ENCODE data around the gene GLMN.

Gene GLMN, protein sequence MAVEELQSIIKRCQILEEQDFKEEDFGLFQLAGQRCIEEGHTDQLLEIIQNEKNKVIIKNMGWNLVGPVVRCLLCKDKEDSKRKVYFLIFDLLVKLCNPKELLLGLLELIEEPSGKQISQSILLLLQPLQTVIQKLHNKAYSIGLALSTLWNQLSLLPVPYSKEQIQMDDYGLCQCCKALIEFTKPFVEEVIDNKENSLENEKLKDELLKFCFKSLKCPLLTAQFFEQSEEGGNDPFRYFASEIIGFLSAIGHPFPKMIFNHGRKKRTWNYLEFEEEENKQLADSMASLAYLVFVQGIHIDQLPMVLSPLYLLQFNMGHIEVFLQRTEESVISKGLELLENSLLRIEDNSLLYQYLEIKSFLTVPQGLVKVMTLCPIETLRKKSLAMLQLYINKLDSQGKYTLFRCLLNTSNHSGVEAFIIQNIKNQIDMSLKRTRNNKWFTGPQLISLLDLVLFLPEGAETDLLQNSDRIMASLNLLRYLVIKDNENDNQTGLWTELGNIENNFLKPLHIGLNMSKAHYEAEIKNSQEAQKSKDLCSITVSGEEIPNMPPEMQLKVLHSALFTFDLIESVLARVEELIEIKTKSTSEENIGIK

DNA sequence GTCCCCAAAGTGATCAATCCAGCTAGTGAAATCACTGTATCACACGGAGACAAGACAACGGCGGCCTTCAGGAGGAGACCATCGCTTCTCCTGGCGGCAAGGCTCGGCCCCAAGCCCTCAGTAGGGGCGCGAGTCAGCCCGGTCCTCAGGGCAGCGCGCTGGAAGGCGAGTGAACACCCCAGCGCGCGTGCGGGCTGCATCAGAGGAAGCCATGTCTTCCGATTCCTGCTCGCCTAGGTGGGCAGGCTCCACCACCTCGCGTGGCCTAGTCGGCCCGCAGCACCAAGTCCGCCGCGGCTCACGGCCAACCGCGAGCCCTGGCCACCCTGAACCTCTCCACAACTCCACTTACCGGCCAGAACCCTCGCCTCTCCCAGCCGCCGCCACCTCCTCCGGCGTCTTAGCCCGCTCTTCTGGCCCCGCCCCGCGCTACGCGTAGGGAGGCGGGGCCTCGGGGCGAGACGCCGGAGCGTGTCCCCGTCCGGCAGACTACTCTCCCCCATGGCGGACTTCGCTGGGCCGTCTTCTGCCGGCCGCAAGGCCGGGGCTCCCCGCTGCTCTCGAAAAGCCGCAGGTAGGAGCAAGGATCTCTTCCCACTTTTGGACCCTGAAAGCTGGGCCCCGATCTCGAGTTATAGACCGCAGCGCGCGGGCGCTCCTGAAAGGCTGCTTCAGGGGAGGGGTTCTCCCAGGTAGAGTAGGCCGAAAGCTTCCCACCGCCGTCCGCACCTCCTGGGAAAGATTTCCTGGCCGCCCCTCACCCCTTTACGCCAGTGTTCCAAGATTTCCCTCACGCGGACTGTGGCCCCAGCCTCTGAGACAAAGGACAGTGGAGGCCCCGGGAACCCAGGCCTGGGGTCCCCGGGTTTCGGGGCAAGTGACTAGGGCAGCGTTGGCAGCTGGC is at the start of gene GLMN, which contains the start of gene RPAP2:
Gene GLMN, minus strand, starts transcription at position 415 of the 904 bp plus-strand sequence. CDS start 988 bp downstream, outside the sequence.
Gene RPAP2, plus strand, starts transcription at position 487 of the 904 bp plus-strand sequence. Its CDS starts 15 bp downstream, at position 502.
- peak; percentile 26 to 67 (median 38) for DNase-seq

DNA sequence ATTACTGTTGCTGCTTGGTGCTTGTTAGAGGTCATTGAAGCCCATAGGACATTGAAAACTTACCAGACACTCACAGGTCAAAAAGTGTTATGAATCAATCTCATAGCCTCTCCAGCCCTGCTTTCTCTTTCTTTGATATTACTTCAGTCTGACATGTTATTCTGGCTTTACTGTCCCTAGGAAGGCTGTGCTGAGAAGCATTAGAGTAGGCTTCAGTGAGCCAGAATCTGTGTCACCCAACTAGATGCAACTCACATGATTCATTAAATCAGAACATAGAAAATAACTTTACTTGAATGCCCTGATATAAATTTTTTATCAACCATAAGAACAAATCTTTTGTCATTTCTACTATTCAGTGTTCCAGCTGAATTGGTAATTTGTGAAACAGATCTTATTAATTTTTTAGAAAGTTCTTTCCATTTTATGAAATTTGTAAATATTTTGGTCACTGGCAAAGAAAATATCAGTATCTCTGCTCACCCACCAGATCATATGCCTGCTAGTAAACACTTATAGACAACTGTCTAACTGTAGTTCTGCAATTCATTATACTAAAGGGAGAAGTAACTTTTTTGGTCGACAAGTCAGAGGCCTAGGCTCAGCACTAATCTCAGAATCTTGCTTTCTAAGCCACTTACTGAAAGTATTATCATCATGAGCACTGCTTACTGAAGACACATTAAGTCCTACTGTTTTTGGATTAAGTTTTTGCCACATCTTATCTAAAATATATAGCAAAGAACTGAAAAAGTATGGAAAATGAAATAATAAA is 48.3 kb upstream of the GLMN start:
- DNase-seq = no peak

DNA sequence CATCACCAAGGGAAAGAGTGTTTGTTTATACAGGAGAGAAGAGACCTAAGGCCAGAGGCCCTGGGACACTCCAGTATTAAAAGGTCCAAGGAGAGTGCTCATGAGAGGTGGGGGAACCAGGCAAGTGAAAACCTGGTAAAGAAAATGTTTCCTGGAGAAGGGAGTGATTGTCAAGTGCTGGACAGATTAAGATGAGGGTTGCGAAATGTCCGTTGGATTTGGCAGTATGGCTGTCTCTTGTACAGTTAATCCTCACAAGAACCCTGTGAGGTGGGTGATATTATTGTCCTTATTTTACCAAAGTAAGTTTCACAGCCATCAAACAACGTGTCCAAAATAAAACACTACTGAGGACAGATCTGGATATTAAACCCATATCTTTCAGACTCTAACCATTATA is 44.3 kb upstream of the GLMN start:
- DNase-seq = no peak

DNA sequence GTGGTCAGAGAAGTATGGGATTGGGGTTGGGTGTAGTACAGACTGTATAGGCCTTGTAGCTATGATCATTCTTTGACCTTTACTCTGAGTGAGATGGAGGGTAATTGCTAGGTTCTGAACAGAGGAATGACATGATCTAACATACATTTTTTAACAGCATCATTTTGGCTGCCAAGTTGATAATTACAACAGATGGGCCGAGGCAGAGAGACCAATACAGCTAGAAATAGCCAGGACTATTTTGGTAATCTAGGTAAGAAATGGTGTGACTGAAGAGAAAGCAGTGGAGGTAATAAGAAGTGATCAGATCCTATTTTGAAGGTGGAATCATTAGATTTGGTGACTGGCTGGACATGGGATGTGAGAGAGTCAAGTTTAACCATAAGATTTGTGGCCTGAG is 43.6 kb upstream of the GLMN start:
- DNase-seq = no peak

DNA sequence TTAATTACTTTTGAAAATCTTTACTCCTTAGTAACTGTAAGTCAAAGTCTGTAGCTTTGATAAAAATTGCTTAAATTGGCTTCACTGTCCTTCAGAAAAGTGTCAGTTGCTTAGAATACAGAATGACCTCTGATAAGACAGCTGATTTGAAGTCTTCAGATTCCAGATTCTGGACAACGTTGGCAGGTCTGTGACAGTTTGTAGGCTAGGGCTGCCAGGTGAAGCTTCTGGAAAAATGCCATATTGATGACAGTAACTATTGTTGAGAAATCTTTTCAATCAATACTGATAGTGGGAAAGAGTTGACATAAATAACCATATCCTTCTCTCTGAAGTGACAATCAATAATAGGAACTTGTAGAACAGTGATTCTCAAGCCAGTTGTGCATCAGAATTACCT is 41.4 kb upstream of the GLMN start:
- no peak for DNase-seq

DNA sequence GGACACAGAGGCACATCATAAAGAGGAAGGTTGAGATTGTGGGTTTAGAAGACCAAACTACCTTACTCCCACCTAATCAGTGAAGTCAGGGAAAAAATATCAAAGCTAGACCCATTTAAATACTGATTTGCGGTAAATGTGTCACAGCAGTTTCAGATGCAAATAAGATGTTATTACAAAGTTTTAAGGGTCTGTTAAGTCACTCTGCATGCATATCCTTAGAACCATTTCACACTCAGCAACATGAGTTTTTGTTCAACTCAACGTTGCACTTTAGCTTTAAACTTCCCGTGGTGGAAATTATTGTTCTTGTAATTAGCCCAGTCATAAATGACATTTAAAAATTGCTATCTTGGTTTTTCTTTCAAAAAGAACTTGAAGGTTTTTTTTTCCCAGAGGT is 34.9 kb upstream of the GLMN start:
- DNase-seq = no peak

DNA sequence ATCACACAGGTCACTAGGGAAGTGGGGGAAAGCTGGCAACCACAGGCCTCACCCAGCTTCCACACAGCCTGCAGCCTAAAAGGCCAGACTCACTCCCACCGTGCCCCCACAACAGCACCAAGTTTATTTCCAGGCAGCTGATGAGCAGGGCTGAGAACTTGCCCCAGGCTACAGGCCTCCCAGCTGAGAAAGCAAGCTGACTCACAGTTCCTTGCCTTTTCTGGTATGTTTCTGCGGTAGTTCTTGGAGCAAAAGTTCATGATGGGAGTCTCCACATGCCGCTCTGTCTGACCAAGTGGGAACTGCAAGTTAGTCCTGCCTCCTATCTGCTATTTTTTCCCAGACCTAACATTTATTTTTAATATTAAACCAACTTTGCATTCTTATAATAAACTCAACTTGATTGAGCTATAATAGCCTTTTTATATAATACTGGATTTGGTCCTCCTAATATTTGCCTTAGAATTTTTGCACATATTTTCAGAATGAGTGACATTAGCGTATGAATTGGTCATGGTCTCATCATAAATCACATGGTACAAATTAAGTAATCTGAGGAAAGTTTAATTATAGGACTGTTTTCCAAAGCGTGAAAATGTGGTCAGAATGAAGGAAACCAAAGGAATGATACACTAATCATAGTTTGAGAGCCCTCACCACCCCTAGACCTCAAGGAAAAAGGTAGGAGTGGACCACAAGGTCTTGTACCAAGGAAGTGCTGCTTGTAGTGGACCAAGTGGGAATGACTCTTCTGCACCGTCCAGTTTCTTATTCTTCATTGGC is 30.8 kb upstream of the GLMN start:
- DNase-seq = no peak

DNA sequence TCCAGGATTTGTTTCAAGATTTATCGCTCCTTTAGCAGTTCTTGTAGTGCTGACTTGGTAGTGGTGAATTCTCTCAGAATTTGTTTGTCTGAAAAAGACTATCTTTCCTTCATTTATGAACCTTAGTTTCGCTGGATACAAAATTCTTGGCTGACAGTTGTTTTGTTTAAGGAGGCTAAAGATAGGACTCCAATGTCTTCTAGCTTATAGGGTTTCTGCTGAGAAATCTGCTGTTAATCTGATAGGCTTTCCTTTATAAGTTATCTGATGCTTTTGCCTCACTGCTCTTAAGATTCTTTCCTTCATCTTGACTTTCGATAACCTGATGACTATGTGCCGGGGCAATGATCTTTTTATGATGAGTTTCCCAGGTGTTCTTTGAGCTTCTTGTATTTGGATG is 29.0 kb upstream of the GLMN start:
- DNase-seq = no peak

DNA sequence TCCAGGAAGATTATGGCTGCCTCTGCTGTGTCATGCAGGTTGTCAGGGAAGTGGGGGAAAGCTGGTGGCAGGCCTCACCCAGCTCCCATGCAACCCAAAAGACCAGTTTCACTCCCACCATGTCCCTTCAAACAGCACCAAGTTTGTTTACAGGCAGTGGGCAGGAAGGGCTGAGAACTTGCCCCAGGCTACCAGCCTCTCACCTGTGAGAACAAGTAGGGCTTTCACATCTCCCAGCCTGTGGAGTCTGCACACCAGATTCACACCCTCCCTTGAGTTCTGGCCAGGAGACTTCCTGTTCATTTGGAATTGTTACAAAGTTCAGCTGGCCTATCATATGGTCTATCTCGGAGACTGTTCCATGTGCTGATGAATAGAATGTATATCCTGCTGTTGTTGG is 27.9 kb upstream of the GLMN start:
- no peak for DNase-seq

DNA sequence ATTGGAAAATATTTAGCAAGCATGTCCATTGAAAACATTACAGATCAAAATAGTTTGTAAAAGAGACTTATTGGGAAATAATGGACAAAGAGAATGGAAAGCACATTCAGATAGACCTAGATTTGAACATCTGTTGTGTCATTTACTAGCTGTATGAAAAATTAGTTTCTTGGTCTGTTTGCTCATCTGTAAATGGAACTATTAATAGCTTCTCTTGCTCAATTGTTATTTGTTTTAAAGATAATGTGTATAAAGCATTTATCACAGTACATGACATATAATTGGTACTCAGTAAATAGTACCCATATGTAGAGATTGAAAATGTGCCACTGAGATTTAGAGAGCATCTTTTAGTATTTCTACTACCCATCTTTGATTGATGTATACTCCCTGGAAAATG is 26.0 kb upstream of the GLMN start:
- DNase-seq = no peak

DNA sequence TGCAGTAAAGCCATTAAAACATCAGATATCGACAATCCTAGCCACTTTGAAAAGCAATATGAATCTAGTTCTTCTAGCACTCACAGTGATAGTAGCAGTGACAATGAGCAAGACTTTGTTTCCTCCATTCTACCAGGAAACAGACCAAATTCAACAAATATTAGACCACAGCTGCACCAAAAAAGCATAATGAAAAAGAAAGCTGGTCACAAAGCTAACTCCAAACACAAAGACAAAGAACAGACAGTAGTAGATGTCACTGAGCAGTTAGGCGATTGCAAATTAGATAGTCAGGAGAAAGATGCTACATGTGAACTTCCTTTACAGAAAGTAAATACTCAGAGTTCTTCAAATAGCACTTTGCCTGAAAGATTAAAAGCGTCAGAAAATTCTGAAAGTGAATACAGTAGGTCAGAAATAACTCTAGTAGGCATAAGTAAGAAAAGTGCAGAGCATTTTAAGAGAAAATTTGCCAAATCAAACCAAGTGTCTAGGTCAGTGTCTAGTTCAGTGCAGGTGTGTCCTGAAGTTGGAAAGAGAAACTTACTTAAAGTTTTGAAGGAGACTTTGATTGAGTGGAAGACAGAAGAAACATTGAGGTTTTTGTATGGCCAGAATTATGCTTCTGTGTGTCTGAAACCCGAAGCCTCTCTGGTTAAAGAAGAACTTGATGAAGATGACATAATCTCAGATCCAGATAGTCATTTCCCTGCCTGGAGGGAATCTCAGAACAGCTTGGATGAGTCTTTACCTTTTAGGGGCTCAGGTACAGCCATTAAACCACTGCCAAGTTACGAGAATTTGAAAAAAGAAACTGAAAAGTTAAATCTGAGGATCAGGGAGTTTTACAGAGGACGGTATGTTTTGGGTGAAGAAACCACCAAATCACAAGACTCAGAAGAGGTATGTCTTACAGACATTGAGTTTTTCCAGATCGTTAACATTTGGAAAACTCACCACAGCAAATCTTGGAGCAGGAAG is 25.0 kb upstream of the GLMN start:
- DNase-seq = no peak

DNA sequence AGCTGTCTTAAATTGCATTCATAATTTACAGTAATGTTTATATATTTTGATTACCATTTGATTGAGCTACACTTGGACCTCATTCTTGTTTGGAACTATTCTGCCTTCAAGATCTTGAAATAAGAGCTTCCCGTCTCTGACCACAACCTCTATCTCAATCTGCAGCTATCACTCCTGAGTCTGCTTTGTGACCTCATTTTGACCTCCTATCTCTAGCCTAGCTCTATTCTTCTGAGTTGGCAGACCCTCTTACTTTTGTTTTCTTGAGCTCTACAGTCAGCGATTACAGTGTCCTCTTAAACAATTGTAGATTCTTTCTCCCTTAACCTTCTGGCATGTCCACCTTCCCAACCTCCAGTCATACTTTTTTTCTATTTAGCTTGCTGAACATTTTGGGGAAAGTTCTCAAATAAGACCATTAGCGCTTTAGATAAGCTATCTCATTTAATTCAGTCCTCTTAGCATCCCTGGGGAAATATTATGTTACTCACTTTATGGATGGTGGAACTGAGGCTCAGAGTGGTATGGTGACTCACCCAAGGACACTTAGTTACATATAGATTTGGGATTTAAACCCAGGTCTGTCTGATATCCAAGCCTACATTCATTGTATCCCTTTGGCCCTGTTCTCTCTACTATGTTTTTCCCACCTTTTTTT is 19.2 kb upstream of the GLMN start:
- no peak for DNase-seq

DNA sequence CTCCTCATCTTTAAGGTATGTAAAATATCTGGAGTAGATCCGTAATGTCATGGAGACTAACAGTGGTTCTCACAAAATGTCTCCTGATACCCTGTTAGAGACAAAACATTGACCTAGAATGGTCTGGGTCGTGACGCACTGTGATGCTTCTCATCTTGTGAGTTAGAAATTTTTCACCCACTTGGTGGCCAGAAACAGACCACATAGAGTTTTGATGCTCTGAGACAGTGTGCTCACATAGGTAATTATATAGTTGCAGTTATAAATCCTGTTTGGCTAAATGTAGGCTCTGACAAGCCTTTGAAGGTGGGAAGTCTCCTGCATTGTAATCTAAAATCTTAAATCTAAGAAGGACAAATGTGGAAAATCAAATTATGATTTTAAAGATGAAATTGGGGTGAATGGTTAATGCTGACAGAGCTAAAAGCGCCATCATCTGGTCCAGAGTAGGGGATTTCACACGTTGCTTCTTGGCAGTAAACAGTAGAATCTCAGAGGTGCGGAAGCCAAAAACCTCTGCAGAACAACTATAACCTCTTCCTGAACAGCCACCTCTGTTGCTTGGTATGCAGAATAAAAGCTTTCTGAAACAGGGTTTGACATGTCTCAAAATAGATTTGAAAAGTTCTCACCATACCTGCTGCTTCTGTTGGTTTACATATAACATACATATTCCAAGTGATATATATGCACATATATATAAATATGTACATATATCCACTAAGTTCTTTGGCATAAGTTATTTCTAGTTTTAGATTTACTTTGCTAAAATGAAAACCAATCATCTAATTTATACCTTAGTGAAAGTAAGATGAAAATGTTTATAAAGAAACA is 17.2 kb upstream of the GLMN start:
- DNase-seq = no peak

DNA sequence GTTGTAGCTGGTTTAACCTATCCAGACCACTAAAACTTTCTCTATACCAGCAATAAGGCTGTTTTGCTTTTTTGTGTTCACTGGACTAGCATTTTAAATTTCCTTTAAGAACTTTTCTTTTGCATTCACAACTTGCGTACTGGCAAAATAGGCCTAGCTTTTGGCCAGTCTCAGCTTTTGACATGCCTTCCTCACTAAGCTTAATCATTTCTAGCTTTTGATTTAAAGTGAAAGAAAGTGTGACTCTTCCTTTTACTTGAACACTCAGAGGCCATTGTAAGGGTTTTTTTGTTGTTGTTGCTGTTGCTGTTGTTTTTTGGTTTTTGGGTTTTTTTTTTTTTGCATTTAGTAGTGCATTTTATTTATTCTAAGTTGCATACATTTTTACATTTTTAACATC is 15.2 kb upstream of the GLMN start:
- DNase-seq = no peak

DNA sequence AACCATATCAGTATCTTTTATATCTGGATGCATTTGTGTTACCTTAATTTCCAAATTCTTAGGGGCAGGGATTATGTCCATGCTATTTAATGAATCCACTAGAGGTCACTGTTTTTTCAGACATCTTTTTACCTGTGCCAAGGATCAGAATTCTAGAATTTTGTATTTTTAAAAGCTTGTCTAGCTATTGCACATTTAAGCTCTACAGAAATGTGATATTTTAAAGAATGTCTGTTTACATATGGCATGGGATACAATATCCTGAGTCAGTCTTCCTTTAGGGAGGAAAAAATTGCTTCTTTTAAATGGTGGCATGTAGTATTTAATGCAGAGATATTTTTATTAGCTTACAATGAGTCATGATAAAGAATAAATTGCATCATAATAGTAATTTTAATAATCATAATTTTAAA is 11.4 kb upstream of the GLMN start:
- no peak for DNase-seq

DNA sequence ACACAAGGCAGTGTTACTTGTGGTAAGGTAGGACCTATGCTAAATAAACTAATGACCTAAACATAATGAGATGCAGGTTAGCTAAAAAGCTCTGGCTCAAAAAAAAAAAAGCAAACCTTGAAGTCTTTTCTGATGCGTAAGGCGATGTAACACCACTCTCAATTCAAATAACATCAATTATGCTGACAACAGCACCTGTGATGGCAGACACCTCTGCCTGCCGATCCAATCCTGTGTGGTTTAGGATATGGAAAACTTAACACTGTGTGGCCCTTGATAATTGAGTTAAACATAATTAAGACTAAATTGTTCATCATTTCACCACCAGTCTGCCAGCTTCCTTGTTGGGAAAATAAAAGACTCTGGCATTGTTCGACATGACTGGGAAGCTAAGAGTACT is 9.2 kb upstream of the GLMN start:
- DNase-seq = no peak

DNA sequence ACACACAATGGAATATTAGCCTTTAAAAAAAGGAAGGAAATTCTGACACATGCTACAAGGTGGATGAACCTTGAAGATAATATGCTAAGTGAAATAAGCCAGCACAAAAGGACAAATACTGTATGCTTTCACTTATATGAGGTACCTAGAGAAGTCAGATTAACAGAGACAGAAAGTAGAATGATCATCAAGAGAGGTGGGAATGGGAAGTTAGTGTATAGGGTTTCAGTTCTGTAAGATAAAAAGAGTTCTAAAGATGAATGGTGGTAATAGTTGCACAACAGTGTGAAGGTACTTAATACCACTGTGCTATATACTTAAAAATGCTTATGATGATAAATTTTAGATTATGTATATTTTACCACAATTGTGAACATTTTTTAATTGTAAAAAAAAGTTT is 7.2 kb upstream of the GLMN start:
- no peak for DNase-seq

DNA sequence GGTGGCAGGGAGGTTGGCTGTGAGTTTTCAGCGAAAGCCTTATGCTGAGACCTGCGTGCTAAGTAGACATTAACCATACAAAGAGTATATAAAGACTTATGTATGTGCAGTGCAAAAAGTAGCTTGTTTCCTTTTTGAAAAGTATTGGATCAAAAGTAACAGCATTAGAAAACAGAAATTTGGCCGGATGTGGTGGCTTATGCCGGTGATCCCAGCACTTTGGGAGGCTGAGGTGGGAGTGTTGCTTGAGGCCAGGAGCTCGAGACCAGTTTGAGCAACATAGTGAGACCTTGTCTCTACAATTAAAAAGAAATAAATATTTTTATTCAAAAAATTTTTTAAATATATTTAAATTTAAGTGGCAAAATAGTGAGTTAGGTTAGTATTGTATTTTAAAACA is 2.2 kb upstream of the GLMN start:
- DNase-seq = no peak
